GM15510 (cell line): ENCODE measurements around the gene PQBP1.

Experiments used
- POLR2A ChIP-seq: IDR thresholded peaks from 3 replicates; pipeline ENCODE4 v1.6.1; 2011; ENCODE audit warnings: borderline replicate concordance; ENCODE audit not compliant: insufficient read length; ENCODE audit errors: extremely low read depth

The PQBP1 gene

GRCh38 chrX:48918643-48919340 is 21.1 kb downstream of the PQBP1 start, which contains the start of gene PIM2:
Gene PIM2 (minus strand): TSS chrX:48919024. CDS start chrX:48918834, 190 bp downstream.
- TF ChIP-seq POLR2A: peak; percentile 97

- TF ChIP-seq POLR2A: no peak
Observed at GRCh38 chrX:48919360-48919841, 21.7 kb downstream of the PQBP1 start.

DNA sequence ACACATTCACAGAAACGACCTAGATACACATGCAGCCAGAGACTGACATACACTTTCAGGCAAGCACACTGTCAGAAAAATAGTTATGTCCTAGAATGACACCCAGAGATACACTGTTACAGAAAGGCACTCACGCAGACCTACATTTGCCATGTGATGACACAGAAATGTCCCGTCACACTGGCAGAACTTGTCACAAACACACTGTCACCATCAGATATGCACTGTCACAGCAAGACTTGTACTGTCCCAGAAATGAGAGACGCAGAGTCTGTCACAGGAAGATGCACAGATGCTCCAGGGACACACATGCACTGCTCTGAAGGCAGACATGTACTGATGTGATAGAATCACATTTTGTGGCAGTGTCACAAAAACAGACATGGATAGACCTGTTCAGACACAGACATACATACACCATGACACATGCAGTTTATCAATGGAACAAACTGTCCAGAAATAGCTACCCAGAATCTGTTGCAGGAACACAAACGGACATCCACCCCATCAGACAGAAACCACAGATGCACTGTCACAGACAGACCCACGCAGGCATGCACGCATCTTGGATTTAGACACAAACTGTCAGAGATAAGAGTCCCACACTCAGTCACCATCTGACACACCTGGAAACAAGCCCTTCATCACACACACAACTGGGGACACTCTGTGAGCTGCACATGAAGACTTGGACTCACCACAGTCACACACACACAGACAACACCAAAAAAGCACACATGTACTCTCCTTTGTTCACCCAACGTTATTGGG is 22.4 kb downstream of the PQBP1 start:
- peak; percentile 6 for TF ChIP-seq POLR2A

GRCh38 chrX:48920718-48921104 is 23.0 kb downstream of the PQBP1 start:
- TF ChIP-seq POLR2A: no peak

DNA sequence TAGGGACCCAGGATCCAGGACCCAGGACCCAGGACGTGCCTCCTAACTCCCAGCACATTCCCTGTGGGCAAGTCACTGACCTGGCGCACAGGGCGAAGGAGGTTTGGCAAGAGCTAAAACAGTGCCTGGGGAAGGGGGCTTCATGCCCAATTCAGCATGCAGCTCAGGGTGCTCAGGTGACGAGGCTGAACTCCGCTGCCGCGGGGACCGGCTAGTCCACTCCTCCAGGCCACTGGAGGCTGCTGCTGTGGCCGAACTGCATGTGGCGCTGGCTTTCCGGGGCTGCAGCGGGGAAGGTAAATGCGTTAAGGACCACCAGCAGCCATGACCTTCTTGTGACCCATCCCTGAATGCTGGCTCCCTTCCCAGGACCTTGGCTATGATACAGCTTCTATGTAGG is 26.0 kb downstream of the PQBP1 start:
- TF ChIP-seq POLR2A: no peak

DNA sequence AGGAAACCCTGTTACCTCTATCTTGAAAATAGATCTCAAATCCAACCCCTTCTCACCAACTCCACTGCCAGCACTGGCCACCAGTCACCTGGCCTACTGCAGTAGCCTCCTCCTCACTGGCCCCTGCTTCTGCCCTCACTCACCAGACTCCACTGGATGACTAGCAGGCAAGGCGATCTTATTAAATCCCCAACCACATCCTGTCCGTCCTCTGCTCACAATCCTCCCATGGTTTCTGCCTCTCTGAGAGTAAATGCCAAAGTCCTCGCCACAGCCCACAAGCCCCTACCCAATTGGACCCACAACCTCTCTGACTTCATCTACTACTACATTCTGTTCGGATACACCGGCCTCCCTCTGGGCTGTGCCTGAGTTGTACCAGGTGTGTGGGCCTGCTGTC is 26.5 kb downstream of the PQBP1 start:
- no peak for TF ChIP-seq POLR2A

DNA sequence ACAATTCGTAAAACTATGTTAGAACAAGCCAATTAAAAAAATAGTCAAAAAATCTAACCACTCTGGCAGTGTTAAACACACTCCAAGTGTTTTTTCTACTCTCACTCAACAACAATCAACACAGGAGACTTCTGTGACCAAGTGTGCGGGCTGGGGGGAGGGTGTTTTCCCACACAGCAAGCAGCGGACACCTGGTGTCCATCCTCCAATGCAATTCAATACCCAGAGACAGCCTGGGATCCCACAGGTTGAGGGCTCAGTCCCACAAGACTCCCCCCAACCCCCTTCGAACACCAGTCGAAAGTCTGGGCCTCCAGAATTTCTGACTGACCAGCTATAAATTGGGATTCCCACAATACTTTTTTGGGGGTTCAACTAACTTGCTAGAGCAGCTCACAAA is 29.4 kb downstream of the PQBP1 start:
- TF ChIP-seq POLR2A: no peak

DNA sequence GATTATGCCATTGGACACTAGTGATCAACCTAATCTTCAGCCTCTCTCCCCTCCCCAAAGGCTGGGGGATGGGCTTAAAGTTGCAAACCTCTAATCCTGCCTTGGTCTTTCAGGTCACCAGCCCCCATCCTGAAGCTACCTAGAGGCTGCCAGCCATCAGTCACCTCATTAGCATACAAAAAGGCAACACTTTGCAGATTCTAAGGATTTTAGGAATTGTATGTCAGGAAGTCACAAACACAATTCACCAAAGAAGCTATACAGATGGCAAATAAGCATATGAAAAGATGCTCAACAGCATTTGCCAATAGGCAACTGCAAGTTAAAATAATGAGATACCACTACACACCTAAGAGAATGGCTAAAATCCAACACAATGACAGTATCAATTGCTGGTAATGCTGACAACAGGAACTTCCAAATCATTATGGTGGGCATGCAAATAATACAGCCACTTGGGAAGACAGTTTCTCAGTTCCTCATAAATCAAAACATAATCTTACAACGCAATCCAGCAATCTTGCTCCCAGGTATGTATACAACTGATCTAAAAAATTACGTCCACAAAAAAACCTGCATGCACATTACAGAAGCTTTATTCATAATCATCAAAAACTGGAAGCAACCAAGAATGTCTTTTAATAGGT is 30.1 kb downstream of the PQBP1 start:
- TF ChIP-seq POLR2A: no peak

DNA sequence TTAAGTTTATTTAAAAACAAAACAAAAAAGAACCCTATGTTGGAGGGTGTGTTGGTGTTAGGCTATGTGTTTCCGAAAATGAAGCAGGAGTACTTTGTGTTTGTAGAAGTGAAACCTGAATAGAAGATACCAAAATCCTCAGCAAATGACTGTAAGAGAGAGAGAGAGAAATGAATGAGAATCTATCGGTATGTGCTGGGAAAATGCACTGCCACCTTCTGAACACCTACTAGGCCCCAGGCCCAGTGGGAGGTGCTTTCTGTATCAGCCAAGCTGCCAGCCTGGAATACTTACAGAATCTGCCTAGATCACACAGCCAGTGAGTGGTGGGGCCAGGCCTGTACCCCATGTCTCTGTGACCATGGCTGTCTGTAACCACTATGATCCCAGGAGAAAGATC is 36.0 kb downstream of the PQBP1 start:
- no peak for TF ChIP-seq POLR2A

DNA sequence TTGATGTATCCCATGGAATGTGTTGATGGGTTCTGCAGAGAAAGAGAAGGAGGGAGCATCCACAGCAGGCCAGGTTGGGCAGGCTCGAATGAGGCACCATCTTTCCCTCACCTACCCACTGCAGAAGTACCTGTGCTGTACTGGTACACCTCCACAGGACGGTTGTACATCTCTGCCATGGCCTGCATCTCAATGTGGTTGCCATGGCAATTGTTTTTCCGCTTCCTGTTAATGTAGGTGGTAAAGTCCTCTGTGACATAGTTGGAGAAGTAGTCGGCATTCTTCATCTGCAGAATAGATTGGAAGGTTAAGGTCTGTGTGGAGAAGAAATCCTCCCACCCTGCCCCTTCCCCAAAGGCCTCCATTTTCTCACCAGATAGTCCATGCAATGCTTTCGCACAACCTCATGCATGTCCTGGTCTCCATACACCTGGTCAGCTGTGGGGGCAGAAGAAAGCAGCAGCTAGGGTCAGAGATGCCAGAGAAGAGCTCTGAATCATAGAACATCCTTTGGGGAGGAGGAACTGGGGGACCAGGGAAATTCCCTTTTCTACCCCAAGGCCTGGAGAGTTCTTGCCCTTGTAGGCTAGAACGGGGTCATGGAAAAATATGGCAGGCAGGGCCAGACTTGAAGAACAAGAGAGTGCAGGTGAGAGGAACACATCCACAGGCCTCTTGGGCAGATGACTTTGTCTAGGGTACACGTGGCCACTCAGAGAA is 37.0 kb downstream of the PQBP1 start:
- no peak for TF ChIP-seq POLR2A

DNA sequence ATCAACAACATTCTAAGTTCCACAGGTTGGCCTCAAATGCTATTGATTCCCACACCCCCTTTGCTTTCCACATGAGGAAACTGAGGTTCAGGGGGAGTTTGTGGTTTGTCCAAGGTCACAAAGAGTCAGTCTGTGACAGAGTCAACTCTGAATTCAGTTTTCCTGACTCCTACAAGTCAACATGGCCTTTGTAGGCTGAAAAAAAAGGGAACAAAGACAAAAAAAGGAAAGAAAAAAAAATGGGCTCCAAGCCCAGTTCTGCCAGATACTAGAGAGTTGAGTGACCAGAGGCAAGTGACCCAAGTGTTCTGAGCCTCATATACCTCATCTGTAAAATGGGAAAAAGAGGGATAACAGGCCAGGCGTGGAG is 37.6 kb downstream of the PQBP1 start:
- no peak for TF ChIP-seq POLR2A

DNA sequence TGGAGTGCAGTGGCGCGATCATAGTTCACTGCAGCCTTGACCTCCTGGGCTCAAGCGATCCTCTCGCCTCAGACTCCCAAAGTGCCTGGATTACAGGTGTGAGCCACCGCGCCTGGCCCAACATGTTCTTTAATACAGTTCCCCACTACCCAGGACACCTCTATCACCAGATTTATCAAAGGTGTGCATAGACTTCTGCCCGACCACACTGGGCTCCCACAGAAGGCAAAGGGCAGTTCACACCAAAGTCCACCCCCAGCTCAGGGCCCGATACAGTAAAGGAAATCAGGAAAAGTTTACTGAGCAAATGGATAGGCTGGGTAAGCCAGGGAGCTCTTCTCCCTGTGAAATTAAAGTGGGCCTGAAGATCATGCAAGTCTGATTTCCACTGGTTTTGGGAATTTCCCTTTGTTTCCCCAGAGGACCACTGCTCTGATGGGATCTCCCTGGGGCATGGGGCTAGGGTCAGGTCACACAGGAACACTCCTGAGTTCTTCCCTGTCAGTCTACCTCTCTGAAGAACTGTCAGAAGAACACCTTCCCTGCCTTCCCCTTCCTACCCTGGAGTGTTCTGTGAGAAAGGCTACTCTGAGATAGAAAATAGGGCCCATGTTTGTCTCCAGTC is 38.8 kb downstream of the PQBP1 start:
- TF ChIP-seq POLR2A: no peak

GRCh38 chrX:48937054-48937907 is 39.6 kb downstream of the PQBP1 start:
- TF ChIP-seq POLR2A: no peak
